K562 (cell line): Measurements from ENCODE around the gene SMYD1. TPM values are rescaled to one million over a fixed set of nuclear protein-coding genes. Genes with fewer than 3 reads are reported as not detected.

Experiments used
- ATAC-seq: fragments of 200-7000 bp; cut with Tn5 transposase; 3 replicates; pipeline ENCODE4 v1.9.1; 2020; ENCODE audit warnings: moderate library complexity
- Bru-seq: library from RNA; stranded (reverse); fragments of 400-500 nt; gene quantifications from one replicate; lab custom pipeline; 2021; lab: Mats Ljungman, UMichigan
- BruChase-seq, 2 experiments: library from RNA; stranded (reverse); fragments of 400-500 nt; gene quantifications; one replicate each; lab custom pipeline; 2021; lab: Mats Ljungman, UMichigan
- BruUV-seq: library from RNA; stranded (reverse); fragments of 400-500 nt; replicated peaks from 2 replicates; lab custom pipeline; 2021; lab: Mats Ljungman, UMichigan
- CTCF ChIA-PET: fragments of 300-600 bp; formaldehyde crosslinking; extraction: SDS; loops from one replicate; lab custom pipeline; 2021; ENCODE audit warnings: low intra/inter-chr PET ratio; lab: Yijun Ruan, JAX
- POLR2A ChIA-PET: fragments of 300-600, 350-650 bp; sonication (Branson Sonifier 250); formaldehyde crosslinking; extraction: SDS; loops from one replicate; lab custom pipeline; 2021; ENCODE audit warnings: antibody characterized with exemption, inconsistent platforms; lab: Yijun Ruan, JAX
- DNase-seq, 4 experiments: peaks; one replicate each; pipeline versions ENCODE4 v3.0.0 to v3.0.0-alpha.2; 2011 to 2018; ENCODE audit warnings: low spot score in 3 of 4, mixed read lengths in 3 of 4; ENCODE audit errors: extremely low read depth in 1 of 4
- FAIRE-seq: peaks from 2 replicates; lab custom pipeline; 2011; peaks lifted over from hg19 to GRCh38; lab: Jason Lieb, UNC
- H2AFZ ChIP-seq: 2 replicates; pipeline ENCODE4 v1.6.0; 2011; ENCODE audit warnings: low read depth, low read length, control low read depth, inconsistent platforms
- H3K27ac ChIP-seq: fragments of 200-600 bp; 3 replicates; pipeline ENCODE4 v1.8.0; 2011; ENCODE audit warnings: low read depth, mild to moderate bottlenecking, control low read depth, inconsistent platforms, low read length, moderate library complexity, mixed read lengths; ENCODE audit errors: extremely low read depth
- H3K27me3 ChIP-seq, 2 experiments: fragments of 300-600 bp in 1 of 2; 2 replicates in 1 of 2; 3 replicates in 1 of 2; pipeline versions ENCODE4 v1.6.0 to v1.8.0; 2011; ENCODE audit warnings: inconsistent platforms in 2 of 2, low read length in 2 of 2, mild to moderate bottlenecking in 1 of 2, mixed read lengths in 1 of 2, moderate library complexity in 1 of 2; ENCODE audit not compliant: control insufficient read depth in 2 of 2, insufficient read depth in 2 of 2
- H3K36me3 ChIP-seq: fragments of 300-600 bp; 3 replicates; pipeline ENCODE4 v1.8.0; 2011; ENCODE audit warnings: mild to moderate bottlenecking, low read length, inconsistent platforms; ENCODE audit not compliant: control insufficient read depth, insufficient read depth
- H3K4me1 ChIP-seq, 2 experiments: fragments of 200-600 bp in 1 of 2; replicated peaks in 1 of 2; 2 replicates in 1 of 2; 3 replicates in 1 of 2; pipeline versions ENCODE4 v1.5.1 to v1.8.0; 2011; ENCODE audit warnings: inconsistent platforms in 2 of 2, low read length in 2 of 2, mild to moderate bottlenecking in 1 of 2, mixed read lengths in 1 of 2, moderate library complexity in 1 of 2; ENCODE audit not compliant: control insufficient read depth in 2 of 2, insufficient read depth in 2 of 2
- H3K4me2 ChIP-seq: 2 replicates; pipeline ENCODE4 v1.6.1; 2011; ENCODE audit warnings: low read length, control low read depth, inconsistent platforms, mixed read lengths; ENCODE audit not compliant: insufficient read depth
- H3K4me3 ChIP-seq: fragments of 200-600 bp; sonication (generic), shearing (Covaris generic); 2 replicates; pipeline ENCODE4 v1.5.1; 2016; ENCODE audit warnings: control low read depth, inconsistent platforms
- H3K79me2 ChIP-seq: fragments of 200-600 bp; 3 replicates; pipeline ENCODE4 v1.8.0; 2011; ENCODE audit warnings: low read length, inconsistent platforms; ENCODE audit not compliant: control insufficient read depth, insufficient read depth
- H3K9ac ChIP-seq, 2 experiments: 2 replicates each; pipeline versions ENCODE4 v1.6.0 to v1.6.1; 2011; ENCODE audit warnings: low read depth in 2 of 2, low read length in 2 of 2, control low read depth in 1 of 2, inconsistent platforms in 1 of 2, mild to moderate bottlenecking in 1 of 2, mixed read lengths in 1 of 2; ENCODE audit not compliant: insufficient read depth in 1 of 2
- H3K9me1 ChIP-seq: one replicate; pipeline ENCODE4 v1.6.0; 2011; ENCODE audit warnings: inconsistent platforms, mild to moderate bottlenecking, low read length, moderate library complexity; ENCODE audit not compliant: control insufficient read depth, insufficient read depth
- H3K9me3 ChIP-seq: replicated peaks from 2 replicates; pipeline ENCODE4 v1.5.1; 2011; ENCODE audit warnings: low read depth, low read length, inconsistent platforms; ENCODE audit not compliant: control insufficient read depth, insufficient read depth
- H4K20me1 ChIP-seq: replicated peaks from 2 replicates; pipeline ENCODE4 v1.6.1; 2011; ENCODE audit warnings: low read length, inconsistent platforms, mixed read lengths; ENCODE audit not compliant: control insufficient read depth, insufficient read depth
- C11orf30 ChIP-seq: fragments of 450-650 bp; IDR thresholded peaks from 2 replicates; pipeline ENCODE4 v1.6.1; 2016; ENCODE audit warnings: low read depth, mild to moderate bottlenecking
- ZNF316 ChIP-seq: fragments of 450-650 bp; IDR thresholded peaks from 2 replicates; pipeline ENCODE4 v1.6.1; 2016
- ZNF445 ChIP-seq: fragments of 250-450 bp; sonication (Bioruptor Pico); IDR thresholded peaks from 2 replicates; pipeline ENCODE4 v1.4.0; 2020; ENCODE audit warnings: low read depth, mild to moderate bottlenecking, moderate library complexity
- WGBS: fragments of 100-300 bp; shearing (Covaris generic); methylation state at CpG from one replicate; pipeline ENCODE4 v1.1.6; 2016; ENCODE audit warnings: low coverage, mixed read lengths; ENCODE audit not compliant: insufficient coverage; ENCODE audit errors: missing lambda C conversion rate; 5-methylcytosine and 5-hydroxymethylcytosine counted together
- in situ Hi-C: fragments of 300-500 bp; cut with MboI; formaldehyde crosslinking; loops from 4 replicates; pipeline ENCODE4 v1.15.0; 2018; ENCODE audit warnings: inconsistent platforms, mixed read lengths
- intact Hi-C: fragments of 100-400 bp; cut with micrococcal nuclease; formaldehyde crosslinking; loops from 2 replicates; pipeline ENCODE4 v1.14.2; 2022
- long read RNA-seq, 3 experiments: library from polyadenylated mRNA in 2 of 3; library from RNA in 1 of 3; unstranded in 2 of 3; stranded (forward) in 1 of 3; transcript quantifications; one replicate each; pipeline ENCODE4 v2.0.0, GENCODE V29; 2019 to 2022
- polyA minus RNA-seq, 3 experiments: library from RNA; depleted of rRNA, polyadenylated mRNA; stranded (reverse); fragments of >200 nt; gene quantifications; 2 replicates each; pipeline ENCODE4 v1.2.3, GENCODE V29; 2011
- polyA plus RNA-seq, 8 experiments: library from polyadenylated mRNA; depleted of rRNA in 4 of 8; stranded (reverse) in 5 of 8; unstranded in 3 of 8; fragments of >200 nt; fragmentation: Nextera tagmentation in 2 of 8; fragmentation: Illumina TruSeq in 1 of 8; extraction: Ambion mirVana in 2 of 8; extraction: Trizol in 1 of 8; gene quantifications; 2 replicates each; pipeline versions ENCODE4 v1.2.1 to v1.2.3, GENCODE V29; 2011 to 2014; ENCODE audit warnings: inconsistent platforms in 1 of 8, missing spikeins in 1 of 8
- total RNA-seq, 7 experiments: library from RNA; depleted of rRNA in 6 of 7; stranded (reverse); fragments of >200 nt in 6 of 7; fragmentation: Illumina TruSeq in 2 of 7; extraction: Trizol in 2 of 7; gene quantifications; 2 replicates each; pipeline versions ENCODE4 v1.2.1 to v1.2.3, GENCODE V29; 2011 to 2021; ENCODE audit warnings: low replicate concordance in 1 of 7
- TF ChIP-seq, protein P1 (sequence below): fragments of 450-650 bp; IDR thresholded peaks from 2 replicates; pipeline ENCODE4 v1.6.1; 2017; ENCODE audit warnings: mild to moderate bottlenecking, moderate library complexity

SMYD1 gene
- total RNA-seq (2011; cell fraction: chromatin; rRNA removed; ENCODE audit: low replicate concordance) = not detected in 2 replicates
- total RNA-seq (2011; cell fraction: nucleolus; rRNA removed) = not detected in 2 replicates
- not detected in 2 replicates for total RNA-seq (2011; cell fraction: nucleoplasm; rRNA removed)
- total RNA-seq (2014; rRNA removed) (not detected in 2 replicates), total RNA-seq (2014; rRNA removed; fragmentation: Illumina TruSeq; extraction: Trizol) (not detected in 2 replicates), total RNA-seq (2015; rRNA removed; fragmentation: Illumina TruSeq; extraction: Trizol) (not detected in 2 replicates), total RNA-seq (2021) (not detected in 2 replicates), polyA plus RNA-seq (2011; rRNA removed) (not detected in 2 replicates), polyA plus RNA-seq (2014; fragmentation: Illumina TruSeq; extraction: Trizol) (not detected in 2 replicates), polyA plus RNA-seq (2014; fragmentation: Nextera tagmentation; extraction: Ambion mirVana) (not detected), polyA plus RNA-seq (2014; rRNA removed) (not detected in 2 replicates), polyA minus RNA-seq (2011; rRNA and poly(A)+ RNA removed) (not detected in 2 replicates), Bru-seq, nascent RNA (percentile 2 among the genes with signal in this experiment), BruChase-seq, experiment 1, labeled RNA remaining after a 2-hour chase (not detected), BruChase-seq, experiment 2, labeled RNA remaining after a 6-hour chase (not detected)
- not detected in 2 replicates for polyA plus RNA-seq (2011; cell fraction: cytosol; rRNA removed)
- not detected in 2 replicates for polyA plus RNA-seq (2011; cell fraction: nucleus; rRNA removed)
- polyA plus RNA-seq (2012) = not detected in 2 replicates
- polyA minus RNA-seq (2011; cell fraction: cytosol; rRNA and poly(A)+ RNA removed) = not detected in 2 replicates
- not detected in 2 replicates for polyA minus RNA-seq (2011; cell fraction: nucleus; rRNA and poly(A)+ RNA removed)
- long read RNA-seq, experiment 1 = 0 reads
- long read RNA-seq, experiment 2 = 0 reads
- long read RNA-seq, experiment 3 = 0 reads

- Histone ChIP-seq H3K4me3 (no peak within 1 kb of the TSS), H3K79me2 (no peaks in the 10 kb centered on the region), H3K4me1 (peaks cover 0 to 5% of the 10 kb centered on the region in 2 experiments; a peak in 3 of 5 replicates), H3K27ac (no peak within 1 kb of the TSS), H3K9ac (peak within 1 kb of the TSS in 1 of 2 experiments; percentile 54; a peak in 1 of 4 replicates), H3K9me3 (no peaks in the 10 kb centered on the region), H4K20me1 (no peaks in the 10 kb centered on the region), H3K27me3 (no peaks in the 10 kb centered on the region), H2AFZ (peak within 1 kb of the TSS; percentile 51), H3K4me2 (no peak within 1 kb of the TSS), H3K36me3 (no peaks in the 10 kb centered on the region), H3K9me1 (no peaks in the 10 kb centered on the region)
- intact Hi-C loops (no loop called here), in situ Hi-C loops (no loop called here)
- DNase-seq (no peak), FAIRE-seq (no peak), ATAC-seq (no peak)
- no TSS peak for BruUV-seq
- CTCF ChIA-PET = no interaction called here
- WGBS = 53% methylated on average over 8 of the region's 8 CpGs
- TF ChIP-seq ZNF316 (0 out of 2 replicates have a peak, but pooled peaks have one; percentile 10), C11orf30 (peak; percentile 23; the same call in 1 of the 2 replicates), ZNF445 (CRISPR knock-in tag) (no peak)
- TF ChIP-seq, protein P1, sequence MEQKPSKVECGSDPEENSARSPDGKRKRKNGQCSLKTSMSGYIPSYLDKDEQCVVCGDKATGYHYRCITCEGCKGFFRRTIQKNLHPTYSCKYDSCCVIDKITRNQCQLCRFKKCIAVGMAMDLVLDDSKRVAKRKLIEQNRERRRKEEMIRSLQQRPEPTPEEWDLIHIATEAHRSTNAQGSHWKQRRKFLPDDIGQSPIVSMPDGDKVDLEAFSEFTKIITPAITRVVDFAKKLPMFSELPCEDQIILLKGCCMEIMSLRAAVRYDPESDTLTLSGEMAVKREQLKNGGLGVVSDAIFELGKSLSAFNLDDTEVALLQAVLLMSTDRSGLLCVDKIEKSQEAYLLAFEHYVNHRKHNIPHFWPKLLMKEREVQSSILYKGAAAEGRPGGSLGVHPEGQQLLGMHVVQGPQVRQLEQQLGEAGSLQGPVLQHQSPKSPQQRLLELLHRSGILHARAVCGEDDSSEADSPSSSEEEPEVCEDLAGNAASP = no peak
- POLR2A ChIA-PET = interaction anchor here (0.7 to 1.4 kb wide), 3 partner anchors 9 to 43 kb away, joined by 3 to 4 read pairs (median 4); no protein-coding TSS in a partner anchor
Observed at GRCh38 chr2:88067598-88067997, at the start of gene SMYD1. Gene SMYD1, plus strand, starts transcription at chr2:88067825. Its CDS starts 40 bp downstream, at chr2:88067865.
